AG08395 (cell line): ENCODE measurements around the gene PUS10.
"Not testable (repeated sequence)": the region's sequence is repeated elsewhere in the genome, so short reads cannot be mapped to it uniquely, and the experiment has no call there.

ENCODE experiments used
- DNase-seq: peaks from one replicate; pipeline ENCODE4 v3.0.0; 2012; ENCODE audit warnings: mixed read lengths, low spot score

PUS10 gene

GRCh38 chr2:61011678-61012077 lies 6.4 kb downstream of the PUS10 start:
- peak; percentile 26 for DNase-seq

GRCh38 chr2:61009355-61009754 lies 8.7 kb downstream of the PUS10 start:
- no peak for DNase-seq

DNA sequence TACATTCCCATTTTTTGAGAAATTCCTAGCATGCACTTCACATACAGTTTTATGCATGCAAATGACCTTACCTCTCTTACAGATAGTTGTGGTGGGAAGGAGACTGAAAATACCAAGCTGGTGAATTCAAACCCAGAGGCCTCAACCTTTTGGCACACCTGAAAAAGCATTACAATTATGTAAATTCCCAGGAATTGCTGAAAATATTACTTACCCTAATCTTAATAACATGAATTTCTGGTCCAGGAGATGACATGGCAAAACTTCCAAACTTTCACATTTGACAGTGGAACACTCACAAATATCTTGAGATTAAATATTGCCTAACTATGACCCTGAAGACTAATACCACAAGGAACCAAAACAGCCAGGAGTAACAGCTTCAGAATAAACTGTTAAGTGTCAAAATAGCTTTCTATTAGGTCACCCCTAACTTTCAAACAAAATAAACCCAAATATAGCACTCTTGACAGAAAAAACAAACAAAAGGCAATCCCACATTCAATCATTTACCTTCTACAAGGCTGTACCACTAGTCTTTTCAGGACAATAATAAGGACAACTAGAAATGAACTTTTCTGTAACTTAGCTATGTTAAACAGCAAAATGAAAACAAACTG lies 11.5 kb downstream of the PUS10 start:
- DNase-seq, result no peak

- no peak for DNase-seq
Measured at GRCh38 chr2:61005736-61006135, 12.3 kb downstream of the PUS10 start.

DNA sequence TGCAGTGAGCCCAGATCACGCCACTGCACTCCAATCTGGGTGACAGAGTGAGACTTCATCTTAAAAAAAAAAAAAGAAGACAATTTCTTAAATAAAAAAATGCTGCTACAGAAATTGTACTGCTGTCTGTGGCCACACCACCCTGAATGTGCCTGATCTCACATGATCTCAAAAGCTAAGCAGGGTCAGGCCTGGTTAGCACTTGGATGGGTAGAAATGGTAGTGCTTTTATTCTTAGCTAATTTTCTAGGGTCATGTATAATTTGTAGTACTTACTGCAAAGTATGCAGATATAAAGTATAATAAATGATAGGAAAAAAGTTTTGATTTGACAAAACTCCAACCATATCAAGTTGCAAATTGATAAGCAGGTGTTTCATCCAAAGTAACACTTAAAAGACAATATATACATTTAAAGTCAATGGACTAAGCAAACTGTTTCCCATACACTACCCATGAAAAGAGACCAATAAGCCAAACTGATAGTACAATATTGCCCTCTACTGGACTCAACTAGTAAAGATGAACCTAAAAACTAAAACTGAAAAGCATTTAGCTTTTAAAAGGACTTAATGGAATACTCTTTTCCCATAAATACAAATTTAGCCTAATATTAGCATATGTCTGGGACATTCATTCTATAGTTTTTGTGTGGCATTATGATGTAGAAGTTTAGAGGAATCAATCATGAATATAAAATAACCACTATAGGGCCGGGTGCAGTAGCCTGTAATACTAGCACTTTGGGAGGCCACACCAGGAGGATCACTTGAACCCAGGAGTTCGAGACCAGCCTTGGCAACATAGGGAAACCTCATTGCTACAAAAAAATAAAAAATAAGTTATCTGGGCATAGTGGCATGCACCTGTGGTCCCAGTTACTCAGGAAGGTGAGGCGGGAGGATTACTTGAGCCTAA lies 19.2 kb downstream of the PUS10 start:
- peak; percentile 57 for DNase-seq

DNA sequence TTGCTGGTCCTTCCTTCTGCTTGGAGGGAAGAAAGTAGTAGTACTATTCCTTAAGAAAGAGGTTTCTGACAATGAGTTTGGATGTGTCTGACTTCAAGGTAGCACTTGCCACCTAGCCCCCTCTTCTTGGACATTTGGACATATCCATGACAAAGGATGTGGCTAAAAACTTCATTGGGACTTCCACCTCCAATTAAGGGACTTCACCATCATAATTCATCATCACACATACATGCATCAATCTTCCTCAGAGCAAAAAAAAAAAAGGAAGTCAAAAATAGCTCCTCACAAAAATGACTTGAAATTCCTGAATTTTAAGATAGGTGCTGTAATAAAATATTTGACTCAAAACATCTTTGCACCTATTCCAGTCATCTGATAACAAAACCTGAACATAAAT lies 23.9 kb downstream of the PUS10 start:
- no peak for DNase-seq

DNA sequence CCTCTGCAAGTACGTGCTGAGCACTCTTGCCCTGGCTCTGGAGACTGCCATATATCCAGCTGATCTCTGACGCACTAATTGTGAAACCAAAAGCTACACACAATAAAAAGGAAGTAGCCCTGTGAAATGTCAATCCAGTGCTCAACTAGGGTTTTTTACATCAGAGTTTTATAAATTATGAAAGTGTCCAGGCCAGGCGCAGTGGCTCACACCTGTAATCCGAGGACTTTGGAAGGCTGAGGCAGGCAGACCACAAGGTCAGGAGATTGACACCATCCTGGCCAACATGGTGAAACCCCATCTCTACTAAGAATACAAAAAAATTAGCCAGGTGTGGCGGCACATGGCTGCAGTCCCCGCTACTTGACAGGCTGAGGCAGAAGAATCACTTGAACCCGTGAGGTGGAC lies 25.1 kb downstream of the PUS10 start:
- DNase-seq, result no peak

DNA sequence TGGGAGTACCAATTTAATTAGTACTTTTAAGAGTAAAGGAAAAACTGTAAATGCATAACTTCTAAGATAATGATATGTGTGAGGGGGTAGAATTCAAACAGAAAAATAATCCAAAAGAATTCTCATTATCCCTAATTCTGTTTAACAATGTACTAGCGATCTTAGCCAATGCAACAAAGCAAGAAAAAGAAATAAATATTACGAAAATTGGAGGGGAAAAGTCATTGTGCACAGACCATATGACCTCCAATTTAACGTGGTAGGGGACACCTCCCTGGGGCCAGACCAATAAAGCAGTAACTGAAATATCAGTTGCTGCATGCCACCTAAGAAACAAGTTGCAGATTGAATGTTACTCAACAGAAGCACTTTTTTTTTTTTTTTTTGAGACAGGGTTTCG lies 26.4 kb downstream of the PUS10 start:
- DNase-seq, result no peak

GRCh38 chr2:60989259-60989658 lies 28.8 kb downstream of the PUS10 start:
- no peak for DNase-seq

- not testable (repeated sequence) for DNase-seq
Measured at GRCh38 chr2:60987656-60988055, 30.4 kb downstream of the PUS10 start.

DNA sequence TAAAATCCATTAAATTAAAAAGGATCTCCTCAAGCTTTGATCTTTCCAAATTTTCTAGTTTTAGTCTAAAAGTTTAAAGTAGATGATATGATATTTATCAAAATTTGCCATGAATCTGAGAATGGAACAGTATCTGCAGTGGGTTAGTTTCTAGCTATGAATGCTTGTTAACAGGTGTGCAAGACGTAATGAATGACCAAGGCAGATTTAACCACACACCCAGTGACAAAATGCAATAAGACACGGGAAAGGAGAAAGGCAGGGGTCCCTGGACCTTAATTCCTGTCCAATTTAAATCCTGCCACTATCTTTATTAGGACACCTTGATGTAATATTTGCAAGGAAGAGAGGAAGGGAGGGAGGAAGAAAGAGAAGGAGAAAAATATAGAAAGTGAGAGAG lies 31.0 kb downstream of the PUS10 start:
- DNase-seq, result no peak

GRCh38 chr2:60984720-60985119 lies 33.3 kb downstream of the PUS10 start:
- DNase-seq, result no peak

DNA sequence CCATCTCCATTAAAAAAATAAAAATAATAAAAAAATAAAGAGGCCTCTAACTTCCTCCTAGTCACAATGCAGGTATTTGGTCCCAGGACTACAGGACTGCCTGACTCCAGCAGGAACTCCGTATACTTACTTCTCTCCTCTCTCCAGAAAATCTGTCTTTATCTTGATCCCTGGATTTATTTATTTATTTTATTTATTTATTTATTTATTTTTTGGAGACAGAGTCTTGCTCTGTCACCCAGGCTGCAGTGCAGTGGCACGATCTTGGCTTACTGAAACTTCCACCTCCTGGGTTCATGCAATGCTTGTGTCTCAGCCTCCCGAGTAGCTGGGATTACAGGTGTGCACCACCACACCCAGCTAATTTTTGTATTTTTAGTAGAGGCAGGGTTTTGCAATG lies 36.0 kb downstream of the PUS10 start:
- not testable (repeated sequence) for DNase-seq

- DNase-seq, result no peak
Measured at GRCh38 chr2:60980071-60980815, 37.8 kb downstream of the PUS10 start.

GRCh38 chr2:60979231-60979630 lies 38.8 kb downstream of the PUS10 start:
- no peak for DNase-seq

- no peak for DNase-seq
Measured at GRCh38 chr2:60977562-60977895, 40.5 kb downstream of the PUS10 start.

GRCh38 chr2:60976875-60977561 lies 41.0 kb downstream of the PUS10 start:
- DNase-seq, result no peak

DNA sequence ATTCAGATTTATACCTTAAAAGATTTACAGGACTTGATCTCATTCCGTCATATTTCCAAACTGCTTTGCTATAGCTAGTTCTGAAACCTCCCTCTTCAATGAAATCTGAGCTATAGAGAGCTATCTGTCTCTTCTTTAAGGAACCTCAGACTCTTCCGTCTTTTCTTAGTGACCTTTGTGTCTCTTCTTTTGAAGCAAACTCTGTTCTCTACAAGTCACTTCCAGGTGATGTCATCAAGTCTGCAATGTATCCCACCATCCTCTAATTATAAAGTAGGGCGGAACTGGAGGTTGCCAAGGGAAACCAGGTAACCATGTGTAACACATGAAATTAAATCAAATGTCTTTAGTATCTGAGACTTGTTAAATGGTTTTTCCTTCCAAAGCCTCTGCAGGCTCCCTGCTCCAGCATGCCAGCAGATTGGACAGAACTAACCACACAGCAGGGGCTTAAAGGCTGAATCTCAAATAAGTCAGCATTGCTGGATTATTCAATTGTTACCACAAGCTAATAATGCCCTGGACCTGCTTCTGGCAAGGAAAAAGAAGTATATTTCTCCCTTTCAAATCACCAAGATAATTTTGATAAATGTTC lies 41.7 kb downstream of the PUS10 start:
- DNase-seq, result no peak

DNA sequence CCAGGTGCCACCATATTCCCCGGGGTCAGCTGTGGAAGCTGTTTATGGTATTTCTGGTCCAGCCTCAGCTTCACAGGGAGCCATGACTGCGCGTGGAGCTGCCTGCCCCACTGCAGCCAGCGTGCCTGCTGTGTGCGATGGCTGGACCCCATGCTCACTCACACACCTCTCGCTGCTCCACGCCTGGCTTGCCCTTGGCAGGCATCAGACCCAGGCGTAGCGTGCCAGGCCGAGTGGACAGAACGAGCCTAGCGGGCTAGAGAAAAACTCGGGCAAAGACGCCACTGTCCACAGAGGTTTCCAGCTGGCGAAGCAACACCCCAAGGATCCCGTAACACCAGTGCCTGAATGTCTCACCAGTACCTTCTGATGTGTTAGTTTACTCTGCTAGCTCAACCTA lies 43.4 kb downstream of the PUS10 start:
- DNase-seq, result no peak

GRCh38 chr2:60973705-60974104 lies 44.4 kb downstream of the PUS10 start:
- DNase-seq, result no peak

DNA sequence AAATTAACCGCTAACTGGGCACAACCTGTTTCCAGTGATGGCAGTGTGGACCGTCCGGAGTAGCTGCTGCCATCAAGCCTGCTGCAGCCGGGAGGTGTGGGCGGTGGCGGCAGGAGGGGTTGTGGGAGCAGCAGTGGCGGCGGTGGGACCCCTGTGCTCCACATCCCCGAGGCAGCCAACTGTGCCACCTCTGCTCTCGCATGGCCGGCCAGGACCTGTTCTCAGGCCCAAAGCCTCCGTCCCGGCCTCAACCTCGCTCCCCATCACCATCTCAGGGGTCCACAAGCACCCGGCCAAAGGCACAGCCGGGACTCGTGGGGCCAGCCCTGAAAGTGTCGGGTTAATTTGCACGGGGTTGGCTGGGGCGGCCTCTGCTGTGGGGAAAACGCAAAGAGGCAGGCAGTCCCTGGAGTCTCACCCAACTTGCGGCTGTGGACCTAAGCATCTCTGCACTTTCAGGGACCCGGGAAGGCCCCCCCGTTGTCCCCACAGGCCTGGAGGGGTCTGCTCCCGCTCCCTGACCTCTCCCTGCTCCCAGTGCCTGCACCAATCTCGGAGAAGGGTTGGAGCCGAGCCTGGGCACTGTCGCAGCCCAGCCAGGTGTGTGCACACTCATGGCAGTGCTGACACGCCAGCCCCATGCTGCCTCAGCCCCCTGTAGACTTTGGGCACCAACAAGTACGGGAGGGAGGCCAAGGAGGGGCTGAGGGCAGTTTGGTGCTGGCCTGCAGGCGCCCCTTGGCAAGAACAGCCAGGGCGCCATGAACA lies 45.0 kb downstream of the PUS10 start:
- DNase-seq, result no peak
